Cardiac fibroblast (primary cell): ENCODE measurements around the gene TMPRSS7.
A peak's percentile ranks its signal among the peaks of the same experiment; 100 is the strongest.

Experiments
- DNase-seq, 2 donors: peaks; one replicate each; pipeline versions ENCODE4 v3.0.0 to v3.0.0-alpha.2; 2010; ENCODE audit warnings: low read depth in 2 of 2
- H3K4me3 ChIP-seq, 2 donors: replicated peaks in 1 of 2; 1 replicate in 1 of 2; 2 replicates in 1 of 2; pipeline ENCODE4 v1.5.1; 2011; ENCODE audit warnings: low read depth in 2 of 2, low read length in 2 of 2, mild to moderate bottlenecking in 2 of 2, moderate library complexity in 1 of 2
- CTCF ChIP-seq: IDR thresholded peaks from one replicate; pipeline ENCODE4 v1.5.1; 2011; ENCODE audit warnings: low read depth, mild to moderate bottlenecking, low read length, inconsistent platforms

TMPRSS7 gene

GRCh38 chr3:112078125-112079083, 43.9 kb downstream of the TMPRSS7 start:
- H3K4me3 ChIP-seq: no peak overlapping the region
- no peak for TF ChIP-seq CTCF
- DNase-seq: no peak

GRCh38 chr3:112083239-112083638, 48.7 kb downstream of the TMPRSS7 start:
- no peak overlapping the region for H3K4me3 ChIP-seq

GRCh38 chr3:112084980-112085705, 50.6 kb downstream of the TMPRSS7 start:
- no peak overlapping the region for H3K4me3 ChIP-seq
- no peak for DNase-seq
- no peak for TF ChIP-seq CTCF

More at GRCh38 chr3:112083239-112083638, 48.7 kb downstream of the TMPRSS7 start:
- no peak for TF ChIP-seq CTCF
- DNase-seq: no peak

GRCh38 chr3:112085735-112086075, 51.2 kb downstream of the TMPRSS7 start:
- no peak for DNase-seq
- peak overlapping the region; percentile 62 for H3K4me3 ChIP-seq
- TF ChIP-seq CTCF: no peak

- TF ChIP-seq CTCF: no peak
- H3K4me3 ChIP-seq: peak within 1 kb of the TSS; percentile 62
- peak; percentile 77 for DNase-seq
These were observed 51.7 kb downstream of the TMPRSS7 start, which contains the start of gene C3orf52 for GRCh38 chr3:112086076-112086854. Gene C3orf52, plus strand, starts transcription at chr3:112086389. Its CDS starts 19 bp downstream, at chr3:112086408.

GRCh38 chr3:112086875-112087524, 52.5 kb downstream of the TMPRSS7 start:
- no peak for TF ChIP-seq CTCF
- peak; percentile 16 to 66 for DNase-seq

More at GRCh38 chr3:112086875-112087524, 52.5 kb downstream of the TMPRSS7 start:
- H3K4me3 ChIP-seq: peak overlapping the region; percentile 62
